Effector memory CD8-positive, alpha-beta T cell (primary cell): ENCODE measurements around the gene PDE5A.

ENCODE experiments used
- ATAC-seq: fragments of 150-1000 bp; cut with Tn5 transposase; replicated peaks from 2 replicates; pipeline ENCODE4 v1.10.0; 2021; ENCODE audit warnings: mild to moderate bottlenecking, moderate library complexity
- DNase-seq, 3 experiments: peaks; one replicate each; pipeline ENCODE4 v3.0.0; 2021
- H3K27ac Mint-ChIP-seq, 2 donors: one replicate each; pipeline ENCODE4 v1.8.0; 2022; ENCODE audit warnings: mild to moderate bottlenecking in 2 of 2, mixed read lengths in 2 of 2, moderate library complexity in 2 of 2
- H3K27me3 Mint-ChIP-seq, 2 donors: one replicate each; pipeline ENCODE4 v1.8.0; 2022; ENCODE audit warnings: mixed read lengths in 2 of 2
- H3K36me3 Mint-ChIP-seq: one replicate; pipeline ENCODE4 v1.8.0; 2022; ENCODE audit warnings: mild to moderate bottlenecking, moderate library complexity, mixed read lengths; ENCODE audit not compliant: insufficient read depth
- H3K4me1 Mint-ChIP-seq, 2 donors: one replicate each; pipeline ENCODE4 v1.8.0; 2022; ENCODE audit warnings: low read depth in 2 of 2, mixed read lengths in 2 of 2
- H3K4me3 Mint-ChIP-seq, 2 donors: one replicate each; pipeline ENCODE4 v1.8.0; 2022; ENCODE audit warnings: mild to moderate bottlenecking in 2 of 2, mixed read lengths in 2 of 2, moderate library complexity in 2 of 2
- H3K9me3 Mint-ChIP-seq, 2 donors: one replicate each; pipeline ENCODE4 v1.8.0; 2022; ENCODE audit warnings: mixed read lengths in 2 of 2

The PDE5A gene

GRCh38 chr4:119543187-119543586 lies 85.4 kb downstream of the PDE5A start:
- DNase-seq, result no peak
- Mint-ChIP-seq H3K36me3 (peaks cover 5% of the 10 kb centered on the region), H3K4me1 (no peaks in the 10 kb centered on the region), H3K4me3 (no peak overlapping the region), H3K27ac (peak overlapping the region in 1 of 2 donors; percentile 52), H3K27me3 (no peaks in the 10 kb centered on the region), H3K9me3 (no peaks in the 10 kb centered on the region)
- ATAC-seq, result no peak

- Mint-ChIP-seq H3K9me3 (no peaks in the 10 kb centered on the region), H3K27ac (no peak overlapping the region), H3K36me3 (peaks cover 5% of the 10 kb centered on the region), H3K4me3 (no peak overlapping the region), H3K4me1 (no peaks in the 10 kb centered on the region), H3K27me3 (no peaks in the 10 kb centered on the region)
- DNase-seq (no peak), ATAC-seq (no peak)
Measured at GRCh38 chr4:119540249-119540648, 88.4 kb downstream of the PDE5A start.

DNA sequence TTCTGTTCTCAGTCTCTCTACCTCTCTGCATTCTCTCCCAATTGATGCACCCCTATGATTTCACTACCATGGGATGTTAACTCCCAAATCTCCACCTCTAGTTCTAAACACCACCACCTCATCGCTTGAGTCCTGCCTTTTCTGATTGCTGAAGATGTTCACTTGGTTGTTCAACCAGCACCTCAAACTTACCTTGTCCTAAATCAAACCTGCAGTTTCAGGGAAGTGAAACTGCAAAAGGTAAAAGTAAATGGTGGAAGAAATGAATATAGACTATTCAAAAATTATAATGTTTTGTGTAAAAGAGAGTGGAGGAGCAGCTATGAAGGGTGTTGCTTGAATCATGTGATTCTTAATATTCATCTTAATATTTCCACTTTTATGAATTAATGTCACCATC lies 91.0 kb downstream of the PDE5A start:
- no peaks in the 10 kb centered on the region for H3K27me3 Mint-ChIP-seq
- no peak overlapping the region for H3K4me3 Mint-ChIP-seq
- DNase-seq (no peak), ATAC-seq (no peak)
- H3K36me3 Mint-ChIP-seq, result no peaks in the 10 kb centered on the region
- no peaks in the 10 kb centered on the region for H3K4me1 Mint-ChIP-seq
- H3K27ac Mint-ChIP-seq, result no peak overlapping the region
- no peaks in the 10 kb centered on the region for H3K9me3 Mint-ChIP-seq

- no peaks in the 10 kb centered on the region for H3K27me3 Mint-ChIP-seq
- H3K36me3 Mint-ChIP-seq, result no peaks in the 10 kb centered on the region
- no peaks in the 10 kb centered on the region for H3K9me3 Mint-ChIP-seq
- DNase-seq (no peak), ATAC-seq (no peak)
- no peak overlapping the region for H3K4me3 Mint-ChIP-seq
- no peaks in the 10 kb centered on the region for H3K4me1 Mint-ChIP-seq
- no peak overlapping the region for H3K27ac Mint-ChIP-seq
Measured at GRCh38 chr4:119536572-119537528, 91.8 kb downstream of the PDE5A start.

DNA sequence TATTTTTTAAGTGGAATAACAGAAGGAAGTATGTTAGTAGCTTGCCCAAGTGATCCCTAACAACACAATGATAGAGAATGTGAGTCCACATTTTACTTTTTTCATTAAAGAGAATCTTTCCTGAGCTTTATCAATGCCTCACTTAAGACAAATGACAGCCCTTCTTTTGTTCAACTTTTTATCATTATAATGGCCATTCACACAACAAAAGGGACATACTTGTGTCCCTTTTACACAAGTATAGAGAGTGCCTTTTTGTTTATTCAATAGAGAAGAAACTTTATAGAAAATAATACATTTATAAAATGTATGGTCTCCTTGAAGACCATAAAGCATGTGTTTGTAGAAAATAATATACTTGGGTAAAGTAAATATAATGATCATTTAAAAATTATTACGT lies 96.3 kb downstream of the PDE5A start:
- no peaks in the 10 kb centered on the region for H3K27me3 Mint-ChIP-seq
- DNase-seq (no peak), ATAC-seq (no peak)
- H3K4me1 Mint-ChIP-seq, result no peaks in the 10 kb centered on the region
- no peaks in the 10 kb centered on the region for H3K9me3 Mint-ChIP-seq
- H3K27ac Mint-ChIP-seq, result no peak overlapping the region
- H3K4me3 Mint-ChIP-seq, result no peak overlapping the region
- no peaks in the 10 kb centered on the region for H3K36me3 Mint-ChIP-seq

DNA sequence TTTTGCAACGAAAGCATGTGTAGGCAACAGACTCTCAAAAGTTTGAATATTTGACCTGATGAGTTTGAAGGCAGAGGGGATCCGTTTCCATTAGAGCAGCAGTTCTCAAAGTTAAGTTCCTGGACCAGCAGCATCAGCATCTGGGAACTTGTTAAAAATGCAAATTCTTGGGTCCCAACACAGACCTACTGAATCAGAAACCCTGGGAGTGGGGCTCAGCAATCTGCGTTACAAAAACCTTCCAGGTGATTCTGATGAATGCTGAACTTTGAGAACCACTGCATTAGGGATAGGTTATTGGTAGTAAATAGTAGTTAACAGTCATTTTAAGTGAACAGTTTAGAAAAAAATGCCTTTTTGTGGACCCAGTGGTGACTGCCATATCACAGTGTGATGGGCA lies 98.8 kb downstream of the PDE5A start:
- H3K36me3 Mint-ChIP-seq, result no peaks in the 10 kb centered on the region
- no peak overlapping the region for H3K27ac Mint-ChIP-seq
- H3K27me3 Mint-ChIP-seq, result no peaks in the 10 kb centered on the region
- ATAC-seq (no peak), DNase-seq (no peak)
- H3K4me1 Mint-ChIP-seq, result no peaks in the 10 kb centered on the region
- no peaks in the 10 kb centered on the region for H3K9me3 Mint-ChIP-seq
- H3K4me3 Mint-ChIP-seq, result no peak overlapping the region

- no peak for ATAC-seq
- DNase-seq, result no peak
- Mint-ChIP-seq H3K9me3 (no peaks in the 10 kb centered on the region), H3K36me3 (no peaks in the 10 kb centered on the region), H3K4me3 (no peak overlapping the region), H3K27ac (no peak overlapping the region), H3K27me3 (no peaks in the 10 kb centered on the region), H3K4me1 (no peaks in the 10 kb centered on the region)
Measured at GRCh38 chr4:119526786-119527550, 101.6 kb downstream of the PDE5A start.

GRCh38 chr4:119525771-119526712 lies 102.6 kb downstream of the PDE5A start:
- Mint-ChIP-seq H3K9me3 (no peaks in the 10 kb centered on the region), H3K27me3 (no peaks in the 10 kb centered on the region), H3K4me1 (no peaks in the 10 kb centered on the region), H3K36me3 (no peaks in the 10 kb centered on the region), H3K4me3 (no peak overlapping the region), H3K27ac (no peak overlapping the region)
- ATAC-seq (no peak), DNase-seq (no peak)

DNA sequence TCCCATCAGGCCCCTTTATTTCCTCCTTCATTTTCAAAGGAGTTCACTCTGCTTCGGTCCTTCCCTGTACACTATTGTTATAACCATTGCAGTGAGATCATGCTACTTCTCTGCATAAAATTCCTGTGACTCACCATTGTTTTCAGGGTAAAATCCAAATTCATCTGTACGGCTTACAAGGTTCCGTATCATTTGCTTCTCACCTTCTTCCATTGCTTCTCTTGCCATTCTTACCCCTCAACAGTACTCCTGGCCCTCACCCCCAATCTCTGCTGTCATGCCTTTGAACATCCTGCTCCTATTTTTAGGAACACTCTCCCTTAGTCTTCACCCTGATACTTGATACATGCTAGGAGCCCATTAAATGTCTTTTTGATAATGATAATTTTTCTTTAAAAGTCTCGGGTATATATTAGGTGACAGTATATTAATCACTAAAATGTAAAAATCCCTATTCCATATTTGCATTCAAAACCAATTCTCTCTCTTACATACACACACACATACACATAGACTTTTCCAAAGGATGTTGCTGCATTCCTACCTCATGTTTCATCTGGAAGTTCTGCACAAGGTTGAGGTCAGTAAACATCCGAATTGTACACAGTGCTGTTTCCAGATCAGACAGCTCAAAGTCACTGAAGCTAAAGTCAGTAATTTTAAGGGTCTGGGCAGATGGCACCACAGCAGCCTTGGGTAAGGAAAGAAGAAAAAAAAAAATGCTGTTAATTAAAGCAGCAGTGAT lies 103.4 kb downstream of the PDE5A start:
- Mint-ChIP-seq H3K9me3 (no peaks in the 10 kb centered on the region), H3K27me3 (no peaks in the 10 kb centered on the region), H3K4me1 (no peaks in the 10 kb centered on the region), H3K4me3 (no peak overlapping the region), H3K36me3 (no peaks in the 10 kb centered on the region), H3K27ac (no peak overlapping the region)
- ATAC-seq (no peak), DNase-seq (no peak)

GRCh38 chr4:119523399-119523798 lies 105.2 kb downstream of the PDE5A start:
- Mint-ChIP-seq H3K4me3 (no peak overlapping the region), H3K27me3 (no peaks in the 10 kb centered on the region)
- DNase-seq, result no peak

GRCh38 chr4:119521268-119521667 lies 107.3 kb downstream of the PDE5A start:
- Mint-ChIP-seq H3K9me3 (no peaks in the 10 kb centered on the region), H3K27ac (no peak overlapping the region), H3K4me1 (no peaks in the 10 kb centered on the region), H3K36me3 (peaks cover 9% of the 10 kb centered on the region), H3K27me3 (no peaks in the 10 kb centered on the region), H3K4me3 (no peak overlapping the region)
- no peak for ATAC-seq
- DNase-seq, result no peak

More at GRCh38 chr4:119523399-119523798, 105.2 kb downstream of the PDE5A start:
- Mint-ChIP-seq H3K4me1 (no peaks in the 10 kb centered on the region), H3K27ac (peak overlapping the region in 1 of 2 donors; percentile 67), H3K9me3 (no peaks in the 10 kb centered on the region), H3K36me3 (no peaks in the 10 kb centered on the region)
- no peak for ATAC-seq

- Mint-ChIP-seq H3K4me3 (no peak overlapping the region), H3K36me3 (peaks cover 9% of the 10 kb centered on the region), H3K27ac (no peak overlapping the region), H3K4me1 (no peaks in the 10 kb centered on the region), H3K27me3 (no peaks in the 10 kb centered on the region), H3K9me3 (no peaks in the 10 kb centered on the region)
- ATAC-seq (no peak), DNase-seq (no peak)
Measured at GRCh38 chr4:119518915-119519410, 109.6 kb downstream of the PDE5A start.
